HG02885 (cell line): ENCODE results near the gene TECR.
"Not testable (repeated sequence)": the region's sequence is repeated elsewhere in the genome, so short reads cannot be mapped to it uniquely, and the experiment has no call there.

Experiments used
- ATAC-seq: cut with Tn5 transposase; IDR thresholded peaks from one replicate; pipeline ENCODE4 v1.9.1; 2021; ENCODE audit warnings: mild to moderate bottlenecking; ENCODE audit not compliant: unreplicated experiment, poor library complexity

Gene TECR

GRCh38 chr19:14559916-14560775 lies 30.8 kb downstream of the TECR start:
- no peak for ATAC-seq

GRCh38 chr19:14560776-14561108 lies 31.3 kb downstream of the TECR start:
- no peak for ATAC-seq

GRCh38 chr19:14561249-14561648 lies 31.9 kb downstream of the TECR start:
- no peak for ATAC-seq

GRCh38 chr19:14561847-14562351 lies 32.5 kb downstream of the TECR start:
- no peak for ATAC-seq

GRCh38 chr19:14562660-14563589 lies 33.5 kb downstream of the TECR start:
- no peak for ATAC-seq

- no peak for ATAC-seq
Measured at GRCh38 chr19:14563590-14563926, 34.2 kb downstream of the TECR start.

GRCh38 chr19:14563989-14564651 lies 34.7 kb downstream of the TECR start:
- ATAC-seq = no peak

- ATAC-seq = not testable (repeated sequence)
Measured at GRCh38 chr19:14564652-14565297, 35.4 kb downstream of the TECR start.

- no peak for ATAC-seq
Measured at GRCh38 chr19:14565298-14565679, 35.9 kb downstream of the TECR start.

GRCh38 chr19:14565765-14566711 lies 36.6 kb downstream of the TECR start:
- no peak for ATAC-seq

- no peak for ATAC-seq
Measured at GRCh38 chr19:14566712-14567077, 37.3 kb downstream of the TECR start.

- no peak for ATAC-seq
Measured at GRCh38 chr19:14567079-14567478, 37.7 kb downstream of the TECR start.

GRCh38 chr19:14570864-14571527 lies 41.6 kb downstream of the TECR start:
- ATAC-seq = no peak

- peak; percentile 82 for ATAC-seq
Measured at GRCh38 chr19:14571695-14572490, 42.5 kb downstream of the TECR start, which contains the start of gene NDUFB7. Gene NDUFB7 (minus strand): TSS chr19:14572066. CDS start chr19:14572000, 66 bp downstream.

- ATAC-seq = no peak
Measured at GRCh38 chr19:14575428-14575980, 46.1 kb downstream of the TECR start.

GRCh38 chr19:14576363-14576762 lies 47.0 kb downstream of the TECR start:
- ATAC-seq = no peak

GRCh38 chr19:14577264-14577663 lies 47.9 kb downstream of the TECR start:
- ATAC-seq = no peak
